Progenitor cell of endocrine pancreas (in vitro differentiated cells): ENCODE measurements around the gene RASD2. TPM values are rescaled to one million over a fixed set of nuclear protein-coding genes. Genes with fewer than 3 reads are reported as not detected.

ENCODE experiments used
- DNase-seq: peaks from one replicate; pipeline ENCODE4 v3.0.0; 2021; ENCODE audit warnings: low spot score; ENCODE audit not compliant: unreplicated experiment
- H3K27ac Mint-ChIP-seq: 2 replicates; pipeline ENCODE4 v1.8.0; 2021; ENCODE audit warnings: mild to moderate bottlenecking, moderate library complexity, mixed read lengths
- H3K27me3 Mint-ChIP-seq: 2 replicates; pipeline ENCODE4 v1.8.0; 2021; ENCODE audit warnings: mixed read lengths
- H3K36me3 Mint-ChIP-seq: 2 replicates; pipeline ENCODE4 v1.8.0; 2022; ENCODE audit warnings: mixed read lengths; ENCODE audit not compliant: insufficient read depth
- H3K4me1 Mint-ChIP-seq: 2 replicates; pipeline ENCODE4 v1.8.0; 2021; ENCODE audit warnings: low read depth, mixed read lengths
- H3K4me3 Mint-ChIP-seq: 2 replicates; pipeline ENCODE4 v1.8.0; 2021; ENCODE audit warnings: low read depth, mild to moderate bottlenecking, moderate library complexity, mixed read lengths
- H3K9me3 Mint-ChIP-seq: 2 replicates; pipeline ENCODE4 v1.8.0; 2021; ENCODE audit warnings: low read depth, mixed read lengths
- CTCF ChIP-seq: fragments of 200-600 bp; sonication (generic); IDR thresholded peaks from one replicate; pipeline ENCODE4 v1.5.0; 2021; ENCODE audit warnings: antibody characterized with exemption, mild to moderate bottlenecking; ENCODE audit not compliant: unreplicated experiment
- total RNA-seq: library from RNA; stranded (reverse); gene quantifications from 2 replicates; pipeline ENCODE4 v1.2.1, GENCODE V29; 2021

RASD2 gene
- total RNA-seq, 1 donor from 2014 or later, result 0.07 TPM

DNA sequence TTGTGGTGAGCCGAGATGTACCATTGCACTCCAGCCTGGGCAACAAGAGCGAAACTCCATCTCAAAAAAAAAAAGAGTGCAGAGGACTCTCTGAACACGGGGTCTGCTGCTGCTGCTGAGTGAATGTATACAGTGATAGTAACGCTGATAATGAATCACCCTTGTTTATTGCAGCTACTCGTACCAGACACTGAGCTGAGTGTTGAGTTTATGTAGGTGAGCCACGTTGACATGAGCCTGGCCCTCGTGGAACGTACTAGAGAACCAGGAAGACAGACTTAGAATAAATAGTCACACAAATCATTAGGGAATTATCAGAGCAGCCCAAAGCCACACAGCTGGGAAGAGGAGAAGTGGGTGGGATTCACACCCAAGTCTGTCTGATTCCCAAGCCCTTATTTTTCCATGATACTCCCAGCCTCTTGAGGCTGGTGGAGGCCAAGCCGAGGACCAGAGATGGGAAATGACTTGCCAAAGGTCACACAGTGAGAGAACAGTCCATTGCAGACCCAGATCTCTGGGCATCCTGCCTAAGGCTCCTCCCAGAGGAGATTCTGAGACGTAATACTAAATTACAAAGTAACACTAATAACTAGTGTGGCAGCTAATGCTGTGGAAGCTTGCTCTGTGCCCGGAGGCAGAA is 41.7 kb downstream of the RASD2 start:
- no peak for DNase-seq
- Mint-ChIP-seq H3K27ac (no peak overlapping the region), H3K9me3 (no peaks in the 10 kb centered on the region), H3K36me3 (no peaks in the 10 kb centered on the region), H3K27me3 (peaks cover 5% of the 10 kb centered on the region), H3K4me3 (no peak overlapping the region), H3K4me1 (no peaks in the 10 kb centered on the region)
- no peak for TF ChIP-seq CTCF

GRCh38 chr22:35582861-35583670 is 42.4 kb downstream of the RASD2 start:
- Mint-ChIP-seq H3K4me3 (no peak overlapping the region), H3K9me3 (no peaks in the 10 kb centered on the region), H3K36me3 (no peaks in the 10 kb centered on the region), H3K27me3 (peaks cover 5% of the 10 kb centered on the region), H3K4me1 (no peaks in the 10 kb centered on the region), H3K27ac (no peak overlapping the region)
- peak; percentile 91 for TF ChIP-seq CTCF
- DNase-seq, result peak; percentile 49

DNA sequence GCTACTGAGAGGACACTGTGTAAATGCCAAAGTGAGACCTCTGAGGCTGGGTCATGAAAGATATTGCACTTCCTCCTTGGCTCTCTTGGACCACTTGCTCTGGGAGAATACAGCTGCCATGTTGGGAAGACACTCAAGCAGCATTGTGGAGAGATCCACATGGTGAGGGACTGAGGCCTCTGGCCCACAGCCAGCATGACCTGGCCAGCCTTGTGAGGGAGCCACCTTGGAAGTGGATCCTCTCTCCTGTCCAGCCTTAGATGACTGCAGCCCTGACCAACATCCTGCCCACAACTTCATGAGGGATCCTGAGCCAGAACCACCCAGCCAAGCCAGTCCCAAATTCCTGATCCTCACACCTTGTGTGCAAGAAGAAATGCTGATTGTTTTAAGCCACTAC is 46.1 kb downstream of the RASD2 start:
- no peak for DNase-seq
- Mint-ChIP-seq H3K27me3 (peaks cover 5% of the 10 kb centered on the region), H3K36me3 (no peaks in the 10 kb centered on the region), H3K27ac (no peak overlapping the region), H3K9me3 (no peaks in the 10 kb centered on the region), H3K4me1 (no peaks in the 10 kb centered on the region), H3K4me3 (no peak overlapping the region)
- no peak for TF ChIP-seq CTCF

GRCh38 chr22:35587447-35587870 is 46.8 kb downstream of the RASD2 start:
- no peak overlapping the region for H3K4me3 Mint-ChIP-seq
- no peak for TF ChIP-seq CTCF
- no peaks in the 10 kb centered on the region for H3K4me1 Mint-ChIP-seq

GRCh38 chr22:35587896-35588295 is 47.3 kb downstream of the RASD2 start:
- H3K4me1 Mint-ChIP-seq, result peaks cover 1% of the 10 kb centered on the region
- no peaks in the 10 kb centered on the region for H3K9me3 Mint-ChIP-seq
- H3K27me3 Mint-ChIP-seq, result peaks cover 9% of the 10 kb centered on the region
- no peak for DNase-seq
- H3K36me3 Mint-ChIP-seq, result no peaks in the 10 kb centered on the region
- no peak overlapping the region for H3K27ac Mint-ChIP-seq
- no peak for TF ChIP-seq CTCF
- H3K4me3 Mint-ChIP-seq, result no peak overlapping the region

More at GRCh38 chr22:35587447-35587870, 46.8 kb downstream of the RASD2 start:
- no peaks in the 10 kb centered on the region for H3K9me3 Mint-ChIP-seq
- DNase-seq, result no peak
- H3K27ac Mint-ChIP-seq, result no peak overlapping the region
- H3K36me3 Mint-ChIP-seq, result no peaks in the 10 kb centered on the region
- peaks cover 5% of the 10 kb centered on the region for H3K27me3 Mint-ChIP-seq
